DMS114 treated with DMSO at 0.1 percent for 48 hours (cell line): Measurements from ENCODE around the gene OLIG1.

Experiments used
- DNase-seq: peaks from one replicate; lab custom pipeline; 2025; ENCODE audit not compliant: unreplicated experiment; lab: John Stamatoyannopoulos, UW

The OLIG1 gene

GRCh38 chr21:33069994-33070743, at the start of gene OLIG1:
Gene OLIG1 (plus strand): TSS chr21:33070141. CDS start chr21:33070247, 106 bp downstream.
- peak; percentile 25 for DNase-seq

- DNase-seq, result no peak
Observed at GRCh38 chr21:33020558-33021100, 49.3 kb upstream of the OLIG1 start.

GRCh38 chr21:33021150-33021549, 48.8 kb upstream of the OLIG1 start:
- DNase-seq, result no peak

DNA sequence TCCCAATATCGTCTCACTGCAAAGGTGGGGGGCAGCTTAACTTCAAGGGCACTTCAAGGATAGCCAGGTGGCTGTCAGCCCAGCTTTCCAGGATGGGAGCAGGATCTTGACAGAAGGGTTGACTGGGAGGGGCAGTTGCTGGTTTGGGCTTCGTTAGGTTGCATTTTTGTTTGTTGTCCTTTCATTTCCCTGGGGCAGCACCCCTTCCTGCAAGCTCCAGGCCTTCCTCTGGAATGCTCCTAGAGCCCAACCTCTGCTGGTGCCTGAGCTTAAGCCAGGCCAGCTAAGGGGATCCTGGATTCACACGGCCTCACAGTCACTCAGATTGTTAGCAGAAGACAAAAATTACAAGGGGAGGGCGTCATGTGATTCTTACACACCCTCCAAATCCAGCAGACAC, 48.3 kb upstream of the OLIG1 start:
- no peak for DNase-seq

GRCh38 chr21:33022489-33022827, 47.5 kb upstream of the OLIG1 start:
- no peak for DNase-seq

DNA sequence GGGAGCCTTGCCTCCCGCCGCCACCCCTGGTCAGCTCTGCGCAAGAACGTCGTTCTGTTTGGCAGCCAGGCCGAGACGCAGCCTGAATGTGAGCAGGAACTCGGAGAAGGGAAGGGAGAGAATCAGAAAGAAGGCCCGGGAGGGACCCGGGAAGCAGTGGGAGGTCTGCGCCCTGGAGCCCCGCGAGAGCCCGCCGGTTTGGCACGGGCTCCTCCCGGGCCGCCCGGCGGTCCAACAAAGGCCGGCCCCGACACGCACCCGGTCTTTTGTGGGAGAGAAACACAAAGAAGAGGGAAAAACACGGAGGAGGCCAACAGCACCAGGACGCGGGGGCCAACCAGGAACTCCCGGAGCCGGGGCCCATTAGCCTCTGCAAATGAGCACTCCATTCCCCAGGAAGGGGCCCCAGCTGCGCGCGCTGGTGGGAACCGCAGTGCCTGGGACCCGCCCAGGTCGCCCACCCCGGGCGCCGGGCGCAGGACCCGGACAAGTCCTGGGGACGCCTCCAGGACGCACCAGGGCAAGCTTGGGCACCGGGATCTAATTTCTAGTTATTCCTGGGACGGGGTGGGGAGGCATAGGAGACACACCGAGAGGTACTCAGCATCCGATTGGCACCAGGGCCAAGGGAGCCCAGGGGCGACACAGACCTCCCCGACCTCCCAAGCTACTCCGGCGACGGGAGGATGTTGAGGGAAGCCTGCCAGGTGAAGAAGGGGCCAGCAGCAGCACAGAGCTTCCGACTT, 46.9 kb upstream of the OLIG1 start:
- no peak for DNase-seq

GRCh38 chr21:33023574-33024200, 46.3 kb upstream of the OLIG1 start:
- no peak for DNase-seq

- no peak for DNase-seq
Observed at GRCh38 chr21:33024201-33025103, 45.5 kb upstream of the OLIG1 start.

DNA sequence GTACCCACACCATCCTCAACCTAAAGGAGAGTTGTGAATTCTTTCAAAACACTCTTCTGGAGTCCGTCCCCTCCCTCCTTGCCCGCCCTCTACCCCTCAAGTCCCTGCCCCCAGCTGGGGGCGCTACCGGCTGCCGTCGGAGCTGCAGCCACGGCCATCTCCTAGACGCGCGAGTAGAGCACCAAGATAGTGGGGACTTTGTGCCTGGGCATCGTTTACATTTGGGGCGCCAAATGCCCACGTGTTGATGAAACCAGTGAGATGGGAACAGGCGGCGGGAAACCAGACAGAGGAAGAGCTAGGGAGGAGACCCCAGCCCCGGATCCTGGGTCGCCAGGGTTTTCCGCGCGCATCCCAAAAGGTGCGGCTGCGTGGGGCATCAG, 44.8 kb upstream of the OLIG1 start:
- DNase-seq, result no peak

DNA sequence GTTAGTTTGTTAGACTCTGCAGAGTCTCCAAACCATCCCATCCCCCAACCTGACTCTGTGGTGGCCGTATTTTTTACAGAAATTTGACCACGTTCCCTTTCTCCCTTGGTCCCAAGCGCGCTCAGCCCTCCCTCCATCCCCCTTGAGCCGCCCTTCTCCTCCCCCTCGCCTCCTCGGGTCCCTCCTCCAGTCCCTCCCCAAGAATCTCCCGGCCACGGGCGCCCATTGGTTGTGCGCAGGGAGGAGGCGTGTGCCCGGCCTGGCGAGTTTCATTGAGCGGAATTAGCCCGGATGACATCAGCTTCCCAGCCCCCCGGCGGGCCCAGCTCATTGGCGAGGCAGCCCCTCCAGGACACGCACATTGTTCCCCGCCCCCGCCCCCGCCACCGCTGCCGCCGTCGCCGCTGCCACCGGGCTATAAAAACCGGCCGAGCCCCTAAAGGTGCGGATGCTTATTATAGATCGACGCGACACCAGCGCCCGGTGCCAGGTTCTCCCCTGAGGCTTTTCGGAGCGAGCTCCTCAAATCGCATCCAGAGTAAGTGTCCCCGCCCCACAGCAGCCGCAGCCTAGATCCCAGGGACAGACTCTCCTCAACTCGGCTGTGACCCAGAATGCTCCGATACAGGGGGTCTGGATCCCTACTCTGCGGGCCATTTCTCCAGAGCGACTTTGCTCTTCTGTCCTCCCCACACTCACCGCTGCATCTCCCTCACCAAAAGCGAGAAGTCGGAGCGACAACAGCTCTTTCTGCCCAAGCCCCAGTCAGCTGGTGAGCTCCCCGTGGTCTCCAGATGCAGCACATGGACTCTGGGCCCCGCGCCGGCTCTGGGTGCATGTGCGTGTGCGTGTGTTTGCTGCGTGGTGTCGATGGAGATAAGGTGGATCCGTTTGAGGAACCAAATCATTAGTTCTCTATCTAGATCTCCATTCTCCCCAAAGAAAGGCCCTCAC, 44.2 kb upstream of the OLIG1 start, which contains the start of gene OLIG2:
TSS of gene OLIG2 (plus strand) at position 447 of the 954 bp plus-strand sequence. CDS start 928 bp downstream, outside the sequence.
- peak; percentile 51 for DNase-seq

- no peak for DNase-seq
Observed at GRCh38 chr21:33026443-33026858, 43.5 kb upstream of the OLIG1 start.

DNA sequence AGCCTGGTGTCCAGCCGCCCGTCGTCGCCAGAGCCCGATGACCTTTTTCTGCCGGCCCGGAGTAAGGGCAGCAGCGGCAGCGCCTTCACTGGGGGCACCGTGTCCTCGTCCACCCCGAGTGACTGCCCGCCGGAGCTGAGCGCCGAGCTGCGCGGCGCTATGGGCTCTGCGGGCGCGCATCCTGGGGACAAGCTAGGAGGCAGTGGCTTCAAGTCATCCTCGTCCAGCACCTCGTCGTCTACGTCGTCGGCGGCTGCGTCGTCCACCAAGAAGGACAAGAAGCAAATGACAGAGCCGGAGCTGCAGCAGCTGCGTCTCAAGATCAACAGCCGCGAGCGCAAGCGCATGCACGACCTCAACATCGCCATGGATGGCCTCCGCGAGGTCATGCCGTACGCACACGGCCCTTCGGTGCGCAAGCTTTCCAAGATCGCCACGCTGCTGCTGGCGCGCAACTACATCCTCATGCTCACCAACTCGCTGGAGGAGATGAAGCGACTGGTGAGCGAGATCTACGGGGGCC, 43.0 kb upstream of the OLIG1 start:
- DNase-seq, result no peak

DNA sequence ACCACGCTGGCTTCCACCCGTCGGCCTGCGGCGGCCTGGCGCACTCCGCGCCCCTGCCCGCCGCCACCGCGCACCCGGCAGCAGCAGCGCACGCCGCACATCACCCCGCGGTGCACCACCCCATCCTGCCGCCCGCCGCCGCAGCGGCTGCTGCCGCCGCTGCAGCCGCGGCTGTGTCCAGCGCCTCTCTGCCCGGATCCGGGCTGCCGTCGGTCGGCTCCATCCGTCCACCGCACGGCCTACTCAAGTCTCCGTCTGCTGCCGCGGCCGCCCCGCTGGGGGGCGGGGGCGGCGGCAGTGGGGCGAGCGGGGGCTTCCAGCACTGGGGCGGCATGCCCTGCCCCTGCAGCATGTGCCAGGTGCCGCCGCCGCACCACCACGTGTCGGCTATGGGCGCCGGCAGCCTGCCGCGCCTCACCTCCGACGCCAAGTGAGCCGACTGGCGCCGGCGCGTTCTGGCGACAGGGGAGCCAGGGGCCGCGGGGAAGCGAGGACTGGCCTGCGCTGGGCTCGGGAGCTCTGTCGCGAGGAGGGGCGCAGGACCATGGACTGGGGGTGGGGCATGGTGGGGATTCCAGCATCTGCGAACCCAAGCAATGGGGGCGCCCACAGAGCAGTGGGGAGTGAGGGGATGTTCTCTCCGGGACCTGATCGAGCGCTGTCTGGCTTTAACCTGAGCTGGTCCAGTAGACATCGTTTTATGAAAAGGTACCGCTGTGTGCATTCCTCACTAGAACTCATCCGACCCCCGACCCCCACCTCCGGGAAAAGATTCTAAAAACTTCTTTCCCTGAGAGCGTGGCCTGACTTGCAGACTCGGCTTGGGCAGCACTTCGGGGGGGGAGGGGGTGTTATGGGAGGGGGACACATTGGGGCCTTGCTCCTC, 42.3 kb upstream of the OLIG1 start:
- no peak for DNase-seq

DNA sequence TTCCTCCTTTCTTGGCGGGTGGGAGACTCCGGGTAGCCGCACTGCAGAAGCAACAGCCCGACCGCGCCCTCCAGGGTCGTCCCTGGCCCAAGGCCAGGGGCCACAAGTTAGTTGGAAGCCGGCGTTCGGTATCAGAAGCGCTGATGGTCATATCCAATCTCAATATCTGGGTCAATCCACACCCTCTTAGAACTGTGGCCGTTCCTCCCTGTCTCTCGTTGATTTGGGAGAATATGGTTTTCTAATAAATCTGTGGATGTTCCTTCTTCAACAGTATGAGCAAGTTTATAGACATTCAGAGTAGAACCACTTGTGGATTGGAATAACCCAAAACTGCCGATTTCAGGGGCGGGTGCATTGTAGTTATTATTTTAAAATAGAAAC, 41.7 kb upstream of the OLIG1 start:
- no peak for DNase-seq

GRCh38 chr21:33028773-33029384, 41.1 kb upstream of the OLIG1 start:
- DNase-seq, result no peak

GRCh38 chr21:33029385-33029921, 40.5 kb upstream of the OLIG1 start:
- DNase-seq, result no peak

DNA sequence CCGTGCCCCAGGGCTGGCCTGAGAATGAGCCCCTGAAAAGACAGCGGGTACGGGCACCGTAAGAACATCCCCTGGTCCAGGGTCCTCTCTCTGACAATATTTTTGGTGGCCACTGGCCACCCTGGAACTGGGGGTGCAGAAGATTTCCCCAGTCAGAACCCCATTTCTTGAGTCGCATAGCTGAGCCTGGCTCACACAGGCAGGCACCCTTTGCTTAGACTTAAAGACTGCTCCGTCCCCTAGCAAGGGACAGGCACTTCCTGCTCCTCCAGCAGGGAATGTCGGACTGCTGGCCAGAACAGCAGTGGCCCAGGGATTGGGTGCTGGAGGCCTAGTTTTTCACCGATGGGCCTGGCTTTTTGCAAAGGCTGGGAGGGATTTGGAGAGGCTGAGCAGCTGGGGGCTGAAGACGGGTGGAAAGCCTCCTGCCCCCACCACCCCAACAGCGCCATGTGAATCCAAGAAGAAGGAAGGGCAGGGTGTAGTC, 39.9 kb upstream of the OLIG1 start:
- DNase-seq, result no peak

DNA sequence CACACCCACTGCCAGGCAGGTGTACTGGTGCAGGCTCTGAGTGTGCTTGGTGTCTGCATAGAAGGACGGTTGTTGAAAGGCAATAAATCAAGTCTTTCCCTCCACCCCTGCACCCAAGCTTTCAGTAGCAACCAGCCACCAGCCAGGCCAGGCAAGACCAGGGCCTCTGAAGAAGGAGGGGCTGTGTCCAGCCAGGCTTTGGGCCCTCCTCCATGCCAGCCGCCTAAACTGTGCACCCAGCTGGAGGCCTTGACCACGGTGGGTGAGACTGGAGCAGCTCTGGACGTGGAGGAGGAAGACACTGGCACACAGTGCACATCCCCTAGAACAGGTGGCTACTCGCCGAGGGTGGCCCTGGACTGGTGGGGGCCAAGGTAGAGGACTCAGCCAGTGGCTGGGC, 39.3 kb upstream of the OLIG1 start:
- no peak for DNase-seq
